Glutamatergic neuron (in vitro differentiated cells): ENCODE measurements around the gene DOCK3. TPM values are rescaled to one million over a fixed set of nuclear protein-coding genes. Genes with fewer than 3 reads are reported as not detected.

Source experiments
- DNase-seq: peaks from one replicate; pipeline ENCODE4 v3.0.0; 2022
- H3K27ac Mint-ChIP-seq: one replicate; pipeline ENCODE4 v1.8.0; 2020; ENCODE audit warnings: mild to moderate bottlenecking, mixed read lengths, inconsistent platforms; ENCODE audit not compliant: unreplicated experiment
- H3K27me3 Mint-ChIP-seq: one replicate; pipeline ENCODE4 v1.8.0; 2020; ENCODE audit warnings: mild to moderate bottlenecking, moderate library complexity, mixed read lengths, inconsistent platforms; ENCODE audit not compliant: unreplicated experiment
- H3K36me3 Mint-ChIP-seq: one replicate; pipeline ENCODE4 v1.8.0; 2020; ENCODE audit warnings: mild to moderate bottlenecking, mixed read lengths, inconsistent platforms; ENCODE audit not compliant: unreplicated experiment
- H3K4me1 Mint-ChIP-seq: one replicate; pipeline ENCODE4 v1.8.0; 2020; ENCODE audit warnings: mild to moderate bottlenecking, low read depth, mixed read lengths, inconsistent platforms; ENCODE audit not compliant: unreplicated experiment
- H3K4me3 Mint-ChIP-seq: one replicate; pipeline ENCODE4 v1.8.0; 2020; ENCODE audit warnings: mild to moderate bottlenecking, mixed read lengths, inconsistent platforms; ENCODE audit not compliant: unreplicated experiment
- H3K9me3 Mint-ChIP-seq: one replicate; pipeline ENCODE4 v1.8.0; 2020; ENCODE audit warnings: mild to moderate bottlenecking, moderate library complexity, mixed read lengths, inconsistent platforms; ENCODE audit not compliant: unreplicated experiment
- CTCF ChIP-seq: fragments of 200-600 bp; sonication (generic); IDR thresholded peaks from one replicate; pipeline ENCODE4 v1.5.0; 2021; ENCODE audit not compliant: partially characterized antibody, unreplicated experiment
- total RNA-seq: library from RNA; stranded (reverse); fragmentation: NEBNext Ultra II Directional; extraction: Animal tissue kit (Norgen Biotek cat#: 25700); gene quantifications from one replicate; pipeline ENCODE4 v1.2.1, GENCODE V29; 2021; ENCODE audit not compliant: unreplicated experiment

DOCK3 gene
- total RNA-seq, 1 donor from 2014 or later = 13.4 TPM

GRCh38 chr3:51378065-51378464 is 703.3 kb downstream of the DOCK3 start:
- DNase-seq = peak; percentile 3
- TF ChIP-seq CTCF = no peak
- Mint-ChIP-seq H3K27ac (peak overlapping the region; percentile 12), H3K4me3 (no peak overlapping the region), H3K27me3 (peaks cover 5% of the 10 kb centered on the region), H3K4me1 (peaks cover 11% of the 10 kb centered on the region), H3K36me3 (peaks cover 5% of the 10 kb centered on the region), H3K9me3 (peaks cover 8% of the 10 kb centered on the region)

- DNase-seq = peak; percentile 8
- Mint-ChIP-seq H3K36me3 (peaks cover 5% of the 10 kb centered on the region), H3K27me3 (peaks cover 5% of the 10 kb centered on the region), H3K27ac (peak overlapping the region; percentile 18), H3K4me3 (peak overlapping the region; percentile 2), H3K9me3 (peaks cover 8% of the 10 kb centered on the region), H3K4me1 (peaks cover 16% of the 10 kb centered on the region)
- TF ChIP-seq CTCF = no peak
These were observed 704.0 kb downstream of the DOCK3 start for GRCh38 chr3:51378726-51379125.

- Mint-ChIP-seq H3K27me3 (peaks cover 7% of the 10 kb centered on the region), H3K4me1 (peaks cover 19% of the 10 kb centered on the region), H3K4me3 (peak overlapping the region; percentile 2), H3K36me3 (peaks cover 5% of the 10 kb centered on the region), H3K9me3 (peaks cover 11% of the 10 kb centered on the region), H3K27ac (peak overlapping the region; percentile 18)
- DNase-seq = peak; percentile 15
- no peak for TF ChIP-seq CTCF
These were observed 704.6 kb downstream of the DOCK3 start for GRCh38 chr3:51379301-51379700.

- no peak overlapping the region for H3K27ac Mint-ChIP-seq
- H3K27me3 Mint-ChIP-seq = peaks cover 12% of the 10 kb centered on the region
- no peak overlapping the region for H3K4me3 Mint-ChIP-seq
- TF ChIP-seq CTCF = no peak
- peaks cover 5% of the 10 kb centered on the region for H3K36me3 Mint-ChIP-seq
- H3K4me1 Mint-ChIP-seq = peaks cover 19% of the 10 kb centered on the region
- H3K9me3 Mint-ChIP-seq = peaks cover 10% of the 10 kb centered on the region
- DNase-seq = no peak
These were observed 705.2 kb downstream of the DOCK3 start for GRCh38 chr3:51379746-51380455.

- DNase-seq = no peak
- peaks cover under 1% of the 10 kb centered on the region for H3K36me3 Mint-ChIP-seq
- peaks cover 10% of the 10 kb centered on the region for H3K9me3 Mint-ChIP-seq
- no peak overlapping the region for H3K27ac Mint-ChIP-seq
- H3K27me3 Mint-ChIP-seq = peaks cover 13% of the 10 kb centered on the region
- no peak for TF ChIP-seq CTCF
- H3K4me1 Mint-ChIP-seq = peaks cover 19% of the 10 kb centered on the region
- H3K4me3 Mint-ChIP-seq = no peak overlapping the region
These were observed 706.0 kb downstream of the DOCK3 start for GRCh38 chr3:51380601-51381332.
